Measurements from ENCODE around the gene EPN2.

The EPN2 gene

DNA sequence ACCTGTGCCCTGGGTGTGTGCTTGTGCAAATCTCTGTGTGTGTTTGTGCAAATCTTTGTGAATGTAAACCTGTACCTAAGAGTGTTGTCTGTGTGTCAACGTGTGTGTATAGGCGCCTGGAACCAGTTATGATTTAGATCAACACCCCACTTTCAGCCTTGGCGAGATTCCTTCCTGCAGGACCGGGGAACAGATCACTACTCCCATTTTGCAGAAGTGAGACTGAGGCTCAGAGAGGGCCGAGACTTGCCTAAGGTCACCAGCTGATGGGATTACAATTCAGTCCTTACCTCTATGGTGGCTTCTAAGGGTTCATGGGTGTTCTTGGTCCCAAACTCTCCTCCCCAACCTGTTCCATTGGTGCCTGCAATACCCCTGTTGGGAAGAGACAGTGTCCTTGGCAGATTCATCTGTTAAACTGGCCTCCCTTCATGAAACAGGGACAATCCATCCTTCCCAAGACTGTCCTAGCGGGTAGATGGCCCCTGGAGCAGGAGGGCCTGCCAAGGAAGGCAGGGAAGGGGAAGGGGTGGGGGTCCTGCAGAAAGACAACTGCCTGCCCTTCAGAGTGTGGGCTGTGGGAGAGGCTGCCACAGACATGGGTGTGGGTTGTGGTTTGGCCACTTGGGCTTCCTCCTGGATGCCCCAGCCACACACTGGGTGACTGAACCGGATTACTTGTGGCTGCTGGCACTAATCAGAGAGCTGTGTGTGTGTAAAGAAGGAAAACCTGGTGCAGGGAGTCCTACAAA lies 134.3 kb downstream of the EPN2 start:
- no peak for DNase-seq (ENCODE audit: low spot score)
- H3K4me3 ChIP-seq = no peak overlapping the region
- peak overlapping the region in 1 of 2 donors; percentile 29 for H3K27ac ChIP-seq
- TF ChIP-seq, protein P1, sequence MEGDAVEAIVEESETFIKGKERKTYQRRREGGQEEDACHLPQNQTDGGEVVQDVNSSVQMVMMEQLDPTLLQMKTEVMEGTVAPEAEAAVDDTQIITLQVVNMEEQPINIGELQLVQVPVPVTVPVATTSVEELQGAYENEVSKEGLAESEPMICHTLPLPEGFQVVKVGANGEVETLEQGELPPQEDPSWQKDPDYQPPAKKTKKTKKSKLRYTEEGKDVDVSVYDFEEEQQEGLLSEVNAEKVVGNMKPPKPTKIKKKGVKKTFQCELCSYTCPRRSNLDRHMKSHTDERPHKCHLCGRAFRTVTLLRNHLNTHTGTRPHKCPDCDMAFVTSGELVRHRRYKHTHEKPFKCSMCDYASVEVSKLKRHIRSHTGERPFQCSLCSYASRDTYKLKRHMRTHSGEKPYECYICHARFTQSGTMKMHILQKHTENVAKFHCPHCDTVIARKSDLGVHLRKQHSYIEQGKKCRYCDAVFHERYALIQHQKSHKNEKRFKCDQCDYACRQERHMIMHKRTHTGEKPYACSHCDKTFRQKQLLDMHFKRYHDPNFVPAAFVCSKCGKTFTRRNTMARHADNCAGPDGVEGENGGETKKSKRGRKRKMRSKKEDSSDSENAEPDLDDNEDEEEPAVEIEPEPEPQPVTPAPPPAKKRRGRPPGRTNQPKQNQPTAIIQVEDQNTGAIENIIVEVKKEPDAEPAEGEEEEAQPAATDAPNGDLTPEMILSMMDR (IDR thresholded peaks at IDR 0.05) = no peak

DNA sequence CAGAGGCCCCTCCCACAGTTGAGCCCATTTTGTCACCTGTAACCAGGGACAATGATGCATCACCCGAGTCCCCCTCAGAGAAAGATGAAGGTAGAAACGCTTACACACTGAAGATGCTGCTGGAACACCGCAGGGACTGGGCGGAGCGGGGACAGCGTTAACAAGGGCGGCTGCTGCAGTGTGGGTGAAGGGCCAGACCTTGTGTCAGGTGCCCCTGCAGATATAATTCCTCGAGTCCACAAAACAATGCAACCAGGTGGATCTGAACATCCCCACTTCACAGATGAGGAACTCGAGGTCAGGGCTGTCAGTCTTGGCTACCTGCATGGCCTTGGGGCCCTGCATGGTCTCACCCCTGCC lies 134.8 kb downstream of the EPN2 start:
- no peak for DNase-seq (ENCODE audit: low spot score)
- TF ChIP-seq, protein P1 (IDR thresholded peaks at IDR 0.05) = no peak
- no peak overlapping the region for H3K27ac ChIP-seq
- no peak overlapping the region for H3K4me3 ChIP-seq

DNA sequence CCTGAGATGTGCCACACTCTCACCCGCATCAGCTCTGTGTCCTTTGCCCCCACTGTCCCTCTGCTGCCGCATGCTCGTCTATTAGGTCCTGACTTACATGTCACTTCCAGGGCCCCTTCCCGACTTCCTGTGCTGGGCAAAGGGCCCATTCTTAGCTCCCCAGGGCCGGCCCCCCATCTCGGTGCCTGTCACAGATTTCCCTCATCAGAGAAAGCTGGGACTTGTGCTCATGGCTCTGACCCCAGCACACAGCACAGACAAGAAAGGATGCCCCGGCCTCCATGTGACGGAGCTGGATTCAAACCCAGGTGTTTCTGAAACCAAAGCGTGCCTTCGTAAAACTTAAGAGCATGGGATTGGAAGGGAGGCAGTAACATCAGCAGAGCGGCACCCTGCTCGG lies 135.3 kb downstream of the EPN2 start:
- Histone ChIP-seq H3K27ac (no peak overlapping the region), H3K4me3 (no peak overlapping the region)
- no peak for DNase-seq (ENCODE audit: low spot score)
- TF ChIP-seq, protein P1 (IDR thresholded peaks at IDR 0.05) = no peak

DNA sequence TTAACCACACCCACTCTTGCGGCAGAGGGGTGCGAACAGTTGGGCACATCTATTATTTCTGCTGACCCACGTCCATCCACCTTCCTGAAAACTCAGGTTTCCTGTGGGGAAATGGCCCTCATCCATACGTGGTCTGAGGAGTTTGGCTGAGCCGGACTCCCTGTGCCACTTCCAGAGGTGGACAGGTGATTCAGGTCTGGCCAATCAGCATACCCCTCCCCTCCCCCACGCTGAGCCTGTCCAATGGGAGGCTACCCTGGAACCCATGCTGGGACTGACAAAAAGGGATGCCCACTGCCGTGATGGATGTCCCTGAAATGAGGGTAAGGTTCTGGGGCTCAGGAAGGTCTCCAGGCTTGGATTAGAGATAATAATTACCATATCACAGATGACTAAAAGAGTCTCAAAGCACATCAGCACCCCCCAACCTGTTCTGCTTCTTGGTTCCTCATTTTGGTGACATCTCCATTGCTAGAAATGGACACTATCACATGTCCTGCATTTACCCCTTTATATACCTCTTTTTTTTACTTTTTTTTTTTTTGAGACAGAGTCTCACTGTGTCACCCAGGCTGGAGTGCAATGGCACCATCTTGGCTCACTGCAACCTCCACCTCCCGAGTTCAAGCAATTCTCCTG lies 135.8 kb downstream of the EPN2 start:
- TF ChIP-seq, protein P1 (IDR thresholded peaks at IDR 0.05) = no peak
- no peak for DNase-seq (ENCODE audit: low spot score)
- Histone ChIP-seq H3K27ac (no peak overlapping the region), H3K4me3 (no peak overlapping the region)

DNA sequence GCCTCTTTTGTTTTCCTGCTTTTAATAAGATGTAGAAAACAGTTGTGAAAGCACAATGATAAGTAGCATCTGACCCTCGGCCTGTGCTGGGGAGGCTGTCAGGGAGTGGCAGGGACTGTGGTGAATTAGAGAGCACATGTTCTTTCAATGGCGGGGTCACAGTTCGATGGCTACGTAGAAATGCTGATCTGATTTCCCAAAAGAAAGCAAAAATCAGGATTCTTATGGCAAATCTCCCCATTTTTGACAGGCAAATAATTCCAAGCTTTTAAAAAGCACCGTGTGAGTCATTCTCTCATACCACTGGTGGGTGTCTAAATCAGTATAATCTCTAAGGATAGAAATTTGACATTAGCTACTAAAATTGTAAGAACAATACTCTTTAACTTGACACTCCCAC lies 137.0 kb downstream of the EPN2 start:
- TF ChIP-seq, protein P1 (IDR thresholded peaks at IDR 0.05) = no peak
- Histone ChIP-seq H3K27ac (no peak overlapping the region), H3K4me3 (no peak overlapping the region)
- no peak for DNase-seq (ENCODE audit: low spot score)

DNA sequence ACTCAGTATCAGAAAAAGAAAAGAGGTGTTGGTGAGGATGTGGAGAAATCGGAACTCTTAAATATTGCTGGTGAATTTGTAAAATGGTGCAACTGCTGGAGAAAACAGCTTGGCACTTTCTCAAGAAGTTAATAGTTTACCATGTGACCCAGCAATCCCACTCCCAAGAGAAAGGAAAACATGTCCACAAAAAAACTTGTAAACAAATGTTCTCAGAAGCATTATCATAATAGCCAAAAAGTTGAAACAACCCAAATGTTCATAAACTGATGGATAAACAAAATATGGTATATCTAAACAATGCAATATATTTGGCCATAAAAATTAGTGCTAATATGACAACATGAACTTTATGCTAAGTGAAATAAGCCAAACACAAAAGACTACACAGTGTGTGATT lies 138.6 kb downstream of the EPN2 start:
- no peak for DNase-seq (ENCODE audit: low spot score)
- TF ChIP-seq, protein P1 (IDR thresholded peaks at IDR 0.05) = no peak
- no peak overlapping the region for H3K27ac ChIP-seq
- no peak overlapping the region for H3K4me3 ChIP-seq

DNA sequence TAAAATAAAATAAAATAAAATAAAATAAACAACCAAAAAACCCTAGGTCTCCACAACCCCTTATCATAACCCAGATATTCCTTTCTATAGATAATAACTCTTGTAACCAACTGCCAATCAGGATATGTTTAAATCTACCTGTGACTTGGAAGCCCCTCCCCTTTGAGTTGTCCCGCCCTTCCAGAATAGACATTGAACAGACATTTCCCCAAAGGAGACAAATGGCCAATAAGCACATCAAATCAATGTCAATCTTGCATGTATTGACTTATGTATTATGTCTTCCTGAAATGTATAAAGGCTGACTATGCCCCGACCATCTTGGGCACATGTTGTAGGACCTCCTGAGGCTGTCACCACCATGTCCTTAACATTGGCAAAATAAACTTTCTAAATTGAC lies 139.6 kb downstream of the EPN2 start:
- peak overlapping the region; percentile 95 to 98 for H3K27ac ChIP-seq
- H3K4me3 ChIP-seq = peak overlapping the region; percentile 84
- TF ChIP-seq, protein P1 (IDR thresholded peaks at IDR 0.05) = no peak
- DNase-seq (ENCODE audit: low spot score) = peak; percentile 36
